IMR-90 (cell line): ENCODE measurements around the gene CLDN24. TPM values are rescaled to one million over a fixed set of nuclear protein-coding genes. Genes with fewer than 3 reads are reported as not detected.

Source experiments
- ATAC-seq: fragments of 200-7000 bp; cut with Tn5 transposase; 2 replicates; pipeline ENCODE4 v1.9.1; 2020; ENCODE audit warnings: low read depth, mild to moderate bottlenecking, moderate library complexity
- BruUV-seq: library from RNA; stranded (reverse); fragments of 400-500 nt; replicated peaks from 2 replicates; lab custom pipeline; 2021; lab: Mats Ljungman, UMichigan
- CTCF ChIA-PET: fragments of 300-600 bp; formaldehyde crosslinking; extraction: SDS; loops from one replicate; lab custom pipeline; 2021; ENCODE audit warnings: antibody characterized with exemption; lab: Yijun Ruan, JAX
- POLR2A ChIA-PET: fragments of 300-600 bp; sonication (Branson Sonifier 250); formaldehyde crosslinking; loops from one replicate; lab custom pipeline; 2022; ENCODE audit warnings: antibody characterized with exemption; ENCODE audit not compliant: unreplicated experiment; lab: Charles Lee
- DNase-seq: peaks from one replicate; pipeline ENCODE4 v3.0.0; 2013
- H2AFZ ChIP-seq: replicated peaks from 2 replicates; pipeline ENCODE3; 2013; ENCODE audit warnings: low read length, mild to moderate bottlenecking; ENCODE audit not compliant: poor library complexity
- H2AK5ac ChIP-seq: 2 replicates; pipeline ENCODE4 v1.6.1; 2013; ENCODE audit warnings: low read depth, low read length, inconsistent platforms
- H2AK9ac ChIP-seq: replicated peaks from 2 replicates; pipeline ENCODE3; 2013; ENCODE audit warnings: mild to moderate bottlenecking, low read depth, low read length, moderate library complexity; ENCODE audit not compliant: poor library complexity
- H2BK120ac ChIP-seq: 2 replicates; pipeline ENCODE4 v1.6.1; 2013; ENCODE audit warnings: low read depth, low read length, inconsistent platforms
- H2BK15ac ChIP-seq: 3 replicates; pipeline ENCODE4 v1.6.1; 2013; ENCODE audit warnings: low read depth, low read length, inconsistent platforms
- H2BK20ac ChIP-seq: 2 replicates; pipeline ENCODE4 v1.6.1; 2013; ENCODE audit warnings: low read depth, mild to moderate bottlenecking, inconsistent platforms, low read length, moderate library complexity
- H2BK5ac ChIP-seq: 2 replicates; pipeline ENCODE4 v1.6.1; 2013; ENCODE audit warnings: mild to moderate bottlenecking, low read depth, low read length, inconsistent platforms; ENCODE audit not compliant: poor library complexity, severe bottlenecking
- H3K14ac ChIP-seq: replicated peaks from 2 replicates; pipeline ENCODE4 v1.6.1; 2013; ENCODE audit warnings: low read depth, low read length, inconsistent platforms
- H3K18ac ChIP-seq: 2 replicates; pipeline ENCODE4 v1.6.1; 2013; ENCODE audit warnings: low read depth, low read length, control low read depth
- H3K23ac ChIP-seq: 2 replicates; pipeline ENCODE4 v1.6.1; 2013; ENCODE audit warnings: low read depth, low read length, inconsistent platforms
- H3K27ac ChIP-seq: 2 replicates; pipeline ENCODE4 v1.5.1; 2013; ENCODE audit warnings: mild to moderate bottlenecking, control low read depth, low read length; ENCODE audit not compliant: insufficient read depth
- H3K27me3 ChIP-seq: 2 replicates; pipeline ENCODE4 v1.6.1; 2013; ENCODE audit warnings: low read length; ENCODE audit not compliant: control insufficient read depth, insufficient read depth
- H3K36me3 ChIP-seq: 2 replicates; pipeline ENCODE4 v1.6.1; 2013; ENCODE audit warnings: low read length, mixed read lengths; ENCODE audit not compliant: control insufficient read depth, insufficient read depth
- H3K4ac ChIP-seq: 2 replicates; pipeline ENCODE4 v1.6.1; 2013; ENCODE audit warnings: low read depth, low read length, inconsistent platforms
- H3K4me1 ChIP-seq: 2 replicates; pipeline ENCODE4 v1.6.1; 2013; ENCODE audit warnings: low read length, mixed read lengths; ENCODE audit not compliant: control insufficient read depth, insufficient read depth
- H3K4me2 ChIP-seq: 2 replicates; pipeline ENCODE4 v1.6.1; 2013; ENCODE audit warnings: low read depth, mild to moderate bottlenecking, control low read depth, low read length, moderate library complexity
- H3K4me3 ChIP-seq: 2 replicates; pipeline ENCODE4 v1.5.1; 2013; ENCODE audit warnings: low read depth, mild to moderate bottlenecking, control low read depth, low read length, moderate library complexity; ENCODE audit not compliant: insufficient read depth
- H3K56ac ChIP-seq: 2 replicates; pipeline ENCODE4 v1.6.1; 2013; ENCODE audit warnings: low read length, inconsistent platforms; ENCODE audit not compliant: insufficient read depth; ENCODE audit errors: extremely low read depth
- H3K79me1 ChIP-seq, 2 experiments: 2 replicates each; pipeline ENCODE4 v1.6.1; 2013; ENCODE audit warnings: low read length in 2 of 2, inconsistent platforms in 1 of 2, low read depth in 1 of 2
- H3K9ac ChIP-seq: 2 replicates; pipeline ENCODE4 v1.6.1; 2013; ENCODE audit warnings: low read depth, low read length, control low read depth
- H3K9me1 ChIP-seq: 2 replicates; pipeline ENCODE4 v1.6.1; 2013; ENCODE audit warnings: low read length, inconsistent platforms; ENCODE audit not compliant: insufficient read depth
- H3K9me3 ChIP-seq: 2 replicates; pipeline ENCODE4 v1.6.1; 2013; ENCODE audit warnings: low read length; ENCODE audit not compliant: control insufficient read depth, insufficient read depth
- H4K20me1 ChIP-seq: 2 replicates; pipeline ENCODE4 v1.6.1; 2013; ENCODE audit warnings: low read length, inconsistent platforms; ENCODE audit not compliant: insufficient read depth
- H4K5ac ChIP-seq: 2 replicates; pipeline ENCODE4 v1.6.1; 2013; ENCODE audit warnings: mild to moderate bottlenecking, low read depth, low read length, control low read depth
- H4K8ac ChIP-seq, 2 experiments: 2 replicates each; pipeline ENCODE4 v1.6.1; 2013; ENCODE audit warnings: low read depth in 2 of 2, low read length in 2 of 2, control low read depth in 1 of 2, inconsistent platforms in 1 of 2
- H4K91ac ChIP-seq: 2 replicates; pipeline ENCODE4 v1.6.1; 2013; ENCODE audit warnings: low read depth, low read length, inconsistent platforms; ENCODE audit not compliant: insufficient read depth
- FOS ChIP-seq: fragments of 150-350 bp; IDR thresholded peaks from 2 replicates; pipeline ENCODE4 v1.6.1; 2016; ENCODE audit warnings: low read depth, low read length
- WGBS, 2 experiments: methylation state at CpG; one replicate each; pipeline versions ENCODE4 v1.1.5 to v1.1.7; 2013; ENCODE audit warnings: missing lambda C conversion rate in 2 of 2; ENCODE audit not compliant: insufficient read length in 1 of 2; ENCODE audit errors: extremely low coverage in 2 of 2; 5-methylcytosine and 5-hydroxymethylcytosine counted together
- dilution Hi-C: fragments of 300-500 bp; cut with HindIII; formaldehyde crosslinking; loops from one replicate; pipeline ENCODE4 v1.14.3; 2018; ENCODE audit warnings: low sequenced_read_pairs; ENCODE audit not compliant: unreplicated experiment
- in situ Hi-C: fragments of 300-500 bp; cut with MboI; formaldehyde crosslinking; loops from 3 replicates; pipeline ENCODE4 v1.14.3; 2019; ENCODE audit warnings: low sequenced_read_pairs, inconsistent platforms, mixed read lengths
- intact Hi-C: fragments of 100-400 bp; cut with micrococcal nuclease; formaldehyde crosslinking; loops from 2 replicates; pipeline ENCODE4 v1.10.0; 2022
- polyA plus RNA-seq, 3 experiments: library from polyadenylated mRNA; depleted of rRNA; stranded (reverse); fragments of >200 nt; gene quantifications; 2 replicates each; pipeline ENCODE4 v1.2.3, GENCODE V29; 2012; ENCODE audit warnings: low replicate concordance in 1 of 3
- total RNA-seq: library from RNA; depleted of rRNA; stranded (reverse); fragments of >200 nt; gene quantifications from 2 replicates; pipeline ENCODE4 v1.2.3, GENCODE V29; 2012

Gene CLDN24
- total and polyA plus RNA-seq, 2 of the 4 experiments (the other 2 are of a cell fraction): not detected

GRCh38 chr4:183328832-183329231 lies 6.6 kb upstream of the CLDN24 start:
- 17% methylated on average over 1 of the region's 7 CpGs; no CpG with 5 or more reads in 1 of the 2 experiments for WGBS, 2 experiments
- Histone ChIP-seq H2AK5ac (peak overlapping the region; percentile 56), H2BK15ac (peak overlapping the region; percentile 24; the same call in 2 of the 3 replicates), H4K5ac (no peak overlapping the region), H3K36me3 (no peaks in the 10 kb centered on the region), H3K4ac (peak overlapping the region; percentile 42; the same call in 1 of the 2 replicates), H4K91ac (no peak overlapping the region), H3K79me1 (no peaks in the 10 kb centered on the region), H2BK5ac (peak overlapping the region; percentile 35), H3K9ac (no peak overlapping the region), H2AK9ac (no peak overlapping the region), H3K23ac (0 out of 2 replicates have a peak overlapping the region, but pooled peaks have one; percentile 2), H3K4me3 (no peak overlapping the region), H3K9me3 (peaks cover 7% of the 10 kb centered on the region), H3K9me1 (peaks cover under 1% of the 10 kb centered on the region), H3K4me2 (no peak overlapping the region), H2BK120ac (peak overlapping the region; percentile 39; the same call in 1 of the 2 replicates), H4K8ac (peak overlapping the region in 1 of 2 experiments; percentile 48; a peak in 2 of 4 replicates), H3K4me1 (peaks cover 4% of the 10 kb centered on the region), H3K56ac (no peak overlapping the region), H3K14ac (peak overlapping the region; percentile 12; the same call in 1 of the 2 replicates), H2BK20ac (peak overlapping the region; percentile 5; the same call in 1 of the 2 replicates), H3K27ac (no peak overlapping the region), H4K20me1 (no peaks in the 10 kb centered on the region), H3K18ac (peak overlapping the region; percentile 44; the same call in 1 of the 2 replicates), H3K27me3 (no peaks in the 10 kb centered on the region), H2AFZ (peak overlapping the region; percentile 27)
- in situ Hi-C loops (no loop called here), intact Hi-C loops (no loop called here), dilution Hi-C loops (no loop called here)
- no TSS peak for BruUV-seq
- no peak for TF ChIP-seq FOS
- CTCF ChIA-PET: no interaction called here
- ATAC-seq (peak; percentile 75), DNase-seq (peak; percentile 62)
- POLR2A ChIA-PET: no interaction called here
